Measurements from ENCODE around the gene HOXA7.

DNA sequence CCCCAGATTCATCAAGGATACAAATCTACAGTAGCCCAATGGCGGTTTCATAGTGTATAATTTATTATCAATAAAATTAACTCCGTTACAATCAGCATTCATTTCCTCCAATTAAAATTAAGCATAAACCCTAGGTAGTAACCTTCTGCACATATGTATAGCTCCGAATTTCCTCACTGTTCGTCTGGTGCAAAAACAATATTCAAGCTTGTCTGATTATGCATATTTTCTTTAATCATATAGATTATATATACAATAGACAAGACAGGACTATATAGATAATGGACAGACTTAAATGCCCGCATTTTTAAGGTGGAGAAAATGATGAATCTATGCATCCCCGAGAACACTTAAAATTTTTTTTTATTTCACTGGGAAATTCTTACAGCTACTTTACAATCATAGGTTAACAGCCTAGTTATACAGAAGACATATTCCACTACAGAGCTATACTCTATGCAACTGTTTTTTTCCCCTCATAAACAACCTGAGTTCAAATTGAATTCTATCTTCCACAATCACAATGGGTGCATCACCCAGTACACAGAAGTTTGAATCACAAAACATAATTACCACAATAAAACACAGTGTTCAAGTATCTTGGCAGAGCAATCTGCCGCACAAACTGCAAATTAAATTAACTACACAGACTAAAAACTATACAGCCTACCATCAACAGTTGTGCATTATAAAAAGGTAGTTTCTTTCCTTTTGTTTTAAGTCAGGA, 6.2 kb upstream of the HOXA7 start:
- TF ChIP-seq, protein P1, sequence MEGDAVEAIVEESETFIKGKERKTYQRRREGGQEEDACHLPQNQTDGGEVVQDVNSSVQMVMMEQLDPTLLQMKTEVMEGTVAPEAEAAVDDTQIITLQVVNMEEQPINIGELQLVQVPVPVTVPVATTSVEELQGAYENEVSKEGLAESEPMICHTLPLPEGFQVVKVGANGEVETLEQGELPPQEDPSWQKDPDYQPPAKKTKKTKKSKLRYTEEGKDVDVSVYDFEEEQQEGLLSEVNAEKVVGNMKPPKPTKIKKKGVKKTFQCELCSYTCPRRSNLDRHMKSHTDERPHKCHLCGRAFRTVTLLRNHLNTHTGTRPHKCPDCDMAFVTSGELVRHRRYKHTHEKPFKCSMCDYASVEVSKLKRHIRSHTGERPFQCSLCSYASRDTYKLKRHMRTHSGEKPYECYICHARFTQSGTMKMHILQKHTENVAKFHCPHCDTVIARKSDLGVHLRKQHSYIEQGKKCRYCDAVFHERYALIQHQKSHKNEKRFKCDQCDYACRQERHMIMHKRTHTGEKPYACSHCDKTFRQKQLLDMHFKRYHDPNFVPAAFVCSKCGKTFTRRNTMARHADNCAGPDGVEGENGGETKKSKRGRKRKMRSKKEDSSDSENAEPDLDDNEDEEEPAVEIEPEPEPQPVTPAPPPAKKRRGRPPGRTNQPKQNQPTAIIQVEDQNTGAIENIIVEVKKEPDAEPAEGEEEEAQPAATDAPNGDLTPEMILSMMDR (IDR thresholded peaks at IDR 0.05) = no peak
- no peak for TF ChIP-seq POLR2A (IDR thresholded peaks at IDR 0.05)

Measured in Peyer's patch (tissue), 4 donors.